PC-3 (cell line): ENCODE measurements around the gene ZBTB12.

Experiments used
- CTCF ChIP-seq: fragments of 300-600 bp; sonication (generic); conservative IDR thresholded peaks from 2 replicates; pipeline ENCODE4 v1.5.1; 2017; ENCODE audit warnings: antibody characterized with exemption, low read depth, mild to moderate bottlenecking, low read length
- EZH2 ChIP-seq: fragments of 300-600 bp; sonication (generic); IDR thresholded peaks from one replicate; pipeline ENCODE4 v1.6.1; 2017; ENCODE audit warnings: antibody characterized with exemption, mild to moderate bottlenecking, low read length; ENCODE audit not compliant: unreplicated experiment

- TF ChIP-seq CTCF = no peak
- TF ChIP-seq EZH2 = no peak
Observed at GRCh38 chr6:31878222-31878621, 23.7 kb downstream of the ZBTB12 start.
